Measurements from ENCODE around the gene ARHGAP4.

DNA sequence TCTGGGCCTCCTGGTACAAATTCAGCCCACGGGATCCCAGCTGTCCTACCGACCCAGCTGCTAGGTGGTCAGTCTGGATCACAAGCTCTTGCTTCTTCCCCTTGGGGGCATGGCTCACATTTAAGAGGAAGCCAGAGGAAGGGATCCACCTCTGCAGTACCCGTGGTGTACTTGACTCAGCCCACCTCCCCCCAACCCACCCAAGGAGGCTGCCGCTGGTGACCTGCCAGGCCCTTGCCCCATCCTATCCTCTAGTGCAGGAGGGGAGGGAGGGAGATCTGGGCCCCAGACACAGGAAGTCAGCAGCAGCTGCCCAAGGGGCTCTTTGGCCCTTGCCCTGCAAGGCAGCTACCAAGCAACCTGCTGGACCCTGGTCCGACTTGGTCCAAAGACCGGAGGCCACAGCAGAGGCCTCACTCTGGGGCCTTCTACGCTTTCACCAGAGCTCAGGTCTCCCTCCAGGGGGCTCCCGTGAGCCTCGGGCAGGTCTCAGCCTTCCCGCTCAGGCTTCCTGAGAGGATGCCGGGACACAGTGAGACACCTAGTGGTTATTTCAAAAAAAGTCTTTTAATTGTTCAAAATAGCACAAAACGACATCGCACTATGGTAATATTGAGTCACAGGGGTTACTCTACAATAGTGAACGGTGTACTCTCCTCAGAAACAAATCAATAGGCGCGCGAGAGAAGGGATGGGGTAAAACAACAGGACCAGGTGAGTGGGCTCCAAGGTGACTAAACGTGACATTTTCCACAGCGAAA, 21.1 kb upstream of the ARHGAP4 start:
- TF ChIP-seq, protein P1, sequence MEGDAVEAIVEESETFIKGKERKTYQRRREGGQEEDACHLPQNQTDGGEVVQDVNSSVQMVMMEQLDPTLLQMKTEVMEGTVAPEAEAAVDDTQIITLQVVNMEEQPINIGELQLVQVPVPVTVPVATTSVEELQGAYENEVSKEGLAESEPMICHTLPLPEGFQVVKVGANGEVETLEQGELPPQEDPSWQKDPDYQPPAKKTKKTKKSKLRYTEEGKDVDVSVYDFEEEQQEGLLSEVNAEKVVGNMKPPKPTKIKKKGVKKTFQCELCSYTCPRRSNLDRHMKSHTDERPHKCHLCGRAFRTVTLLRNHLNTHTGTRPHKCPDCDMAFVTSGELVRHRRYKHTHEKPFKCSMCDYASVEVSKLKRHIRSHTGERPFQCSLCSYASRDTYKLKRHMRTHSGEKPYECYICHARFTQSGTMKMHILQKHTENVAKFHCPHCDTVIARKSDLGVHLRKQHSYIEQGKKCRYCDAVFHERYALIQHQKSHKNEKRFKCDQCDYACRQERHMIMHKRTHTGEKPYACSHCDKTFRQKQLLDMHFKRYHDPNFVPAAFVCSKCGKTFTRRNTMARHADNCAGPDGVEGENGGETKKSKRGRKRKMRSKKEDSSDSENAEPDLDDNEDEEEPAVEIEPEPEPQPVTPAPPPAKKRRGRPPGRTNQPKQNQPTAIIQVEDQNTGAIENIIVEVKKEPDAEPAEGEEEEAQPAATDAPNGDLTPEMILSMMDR (IDR thresholded peaks at IDR 0.05), result peak; percentile 54 to 72 (median 59)
- no peak for TF ChIP-seq POLR2A (IDR thresholded peaks at IDR 0.05)

Measured in testis (tissue), 2 donors.